Subcutaneous adipose tissue (tissue), 4 donors: ENCODE data around the gene TPST1. TPM values are rescaled to one million over a fixed set of nuclear protein-coding genes. Genes with fewer than 3 reads are reported as not detected.

Source experiments
- CTCF ChIP-seq: fragments of 450-650 bp; IDR thresholded peaks from one replicate; pipeline ENCODE4 v1.5.1; 2016; ENCODE audit warnings: low read depth, mild to moderate bottlenecking, control low read depth, antibody characterized with exemption, moderate library complexity
- total RNA-seq, 4 donors: library from RNA; depleted of rRNA; stranded (reverse); fragments of >200 nt; gene quantifications; one replicate each; pipeline ENCODE4 v1.1.0, GENCODE V29; 2016

Gene TPST1
- total RNA-seq, 4 donors from 2014 or later = 20.7 to 41.3 (median 22.6) TPM

DNA sequence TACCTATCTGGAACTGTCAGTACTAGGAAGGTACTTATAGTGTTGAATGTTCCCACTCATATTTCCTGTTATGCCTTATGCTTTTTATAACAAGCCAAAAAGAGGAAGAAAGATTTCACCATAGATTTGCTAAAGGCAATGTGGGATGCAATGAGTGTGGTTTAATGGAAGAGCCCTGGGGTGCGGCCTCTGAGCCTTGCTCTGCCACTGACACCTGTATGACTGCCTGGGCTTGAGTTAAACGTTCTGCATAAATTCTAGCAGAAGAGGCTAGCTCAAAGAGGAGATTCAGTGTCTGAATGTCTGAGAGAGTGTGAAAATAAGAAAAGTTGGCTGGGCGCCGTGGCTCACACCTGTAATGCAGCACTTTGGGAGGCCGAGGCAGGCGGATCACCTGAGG is 143.8 kb downstream of the TPST1 start:
- no peak for TF ChIP-seq CTCF

GRCh38 chr7:66352071-66352470 is 146.9 kb downstream of the TPST1 start:
- TF ChIP-seq CTCF = no peak

DNA sequence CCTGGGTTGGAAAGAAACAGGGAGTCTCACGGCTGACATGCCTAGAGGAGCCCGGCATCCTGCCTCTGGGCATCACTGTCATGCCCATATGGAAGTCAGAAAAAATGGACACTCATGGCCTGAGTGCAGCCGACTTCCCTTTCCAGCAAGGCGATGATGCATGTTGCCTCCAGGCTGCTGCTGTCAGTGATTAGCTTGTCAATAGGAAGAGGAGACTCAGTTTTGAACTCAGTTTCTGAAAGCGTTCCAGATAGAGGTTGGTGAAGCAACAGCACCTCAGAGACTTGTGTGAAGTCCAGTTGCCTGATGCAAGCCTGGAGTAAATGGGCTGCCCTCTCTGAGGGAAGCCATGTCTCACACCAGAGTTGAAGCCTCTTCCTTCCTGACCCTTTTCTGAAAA is 148.4 kb downstream of the TPST1 start:
- TF ChIP-seq CTCF = no peak

DNA sequence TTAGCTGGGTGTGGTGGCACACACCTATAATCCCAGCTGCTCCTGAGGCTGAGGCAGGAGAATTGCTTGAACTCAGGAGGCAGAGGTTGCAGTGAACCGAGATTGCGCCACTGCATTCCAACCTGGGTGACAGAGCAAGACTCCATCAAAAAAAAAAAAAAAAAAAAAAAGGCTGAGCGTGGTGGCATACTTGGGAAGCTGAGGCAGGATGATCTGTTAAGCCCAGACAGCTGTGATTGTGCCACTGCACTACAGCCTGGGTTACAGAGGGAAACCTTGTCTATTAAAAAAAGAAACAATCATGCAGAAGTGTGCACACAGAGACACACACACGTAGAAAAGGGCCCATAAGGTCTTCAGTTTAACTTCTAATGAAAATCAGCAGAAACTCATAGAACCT is 150.6 kb downstream of the TPST1 start:
- no peak for TF ChIP-seq CTCF

- no peak for TF ChIP-seq CTCF
These were observed 151.2 kb downstream of the TPST1 start for GRCh38 chr7:66356277-66356721.

DNA sequence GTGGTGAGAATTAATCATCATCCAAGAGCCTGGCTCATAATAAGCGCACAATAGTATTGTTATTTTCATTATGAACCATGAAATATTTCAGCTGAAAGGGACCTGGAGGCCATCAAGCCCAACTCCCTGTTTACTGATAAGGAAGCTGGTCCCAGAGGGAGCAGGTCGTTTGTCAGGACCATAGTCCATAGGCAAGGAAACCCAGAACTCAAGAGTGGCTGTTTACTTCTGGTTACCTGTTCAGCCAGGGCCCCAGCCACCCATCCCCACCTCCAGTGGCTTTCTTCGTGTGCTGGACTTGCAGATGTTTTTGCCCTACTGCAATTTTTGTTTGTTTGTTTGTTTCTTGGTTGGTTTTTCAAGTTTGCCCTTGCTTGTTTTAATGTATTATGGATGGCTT is 152.0 kb downstream of the TPST1 start:
- TF ChIP-seq CTCF = no peak

DNA sequence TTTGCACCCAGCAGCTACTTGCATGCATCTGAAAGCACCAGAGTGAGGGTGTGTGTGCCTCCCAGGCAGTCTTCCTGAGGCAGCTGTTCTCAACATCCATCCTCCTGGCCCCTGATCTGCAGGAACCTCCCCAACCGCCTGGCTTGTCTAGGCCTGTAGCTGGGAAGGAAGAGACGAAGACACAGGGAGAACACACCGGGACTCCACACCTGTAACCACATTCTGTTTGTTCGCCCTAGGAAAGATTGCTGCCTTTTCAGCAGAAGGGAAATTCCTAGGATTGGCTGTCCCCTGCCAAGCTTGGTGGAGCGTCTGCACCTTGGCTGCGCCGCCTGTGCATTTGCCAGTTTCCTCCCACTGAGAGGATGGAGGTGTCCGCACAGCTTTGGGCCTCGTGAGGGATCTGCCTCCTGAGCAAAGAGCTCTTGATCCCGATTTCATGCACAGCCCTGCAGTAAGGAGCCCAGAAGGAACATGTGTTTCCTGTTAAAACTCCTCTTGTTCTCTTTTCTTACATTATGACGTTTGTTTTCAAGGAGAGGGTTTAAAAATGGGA is 154.6 kb downstream of the TPST1 start:
- TF ChIP-seq CTCF = no peak
